Small intestine (tissue), 7 donors: Measurements from ENCODE around the gene MT1F. TPM values are rescaled to one million over a fixed set of nuclear protein-coding genes. Genes with fewer than 3 reads are reported as not detected.

Experiments
- DNase-seq, 2 donors: peaks; one replicate each; pipeline versions ENCODE4 v3.0.0 to v3.0.0-alpha.2; 2013
- FAIRE-seq: peaks from 2 replicates; lab custom pipeline; 2012; peaks lifted over from hg19 to GRCh38; lab: Jason Lieb, UNC
- H3K27ac ChIP-seq, 3 donors: one replicate each; pipeline ENCODE4 v1.5.1; 2013; ENCODE audit warnings: low read length in 2 of 3, mild to moderate bottlenecking in 2 of 3, control low read depth in 1 of 3, inconsistent platforms in 1 of 3, low read depth in 1 of 3, moderate library complexity in 1 of 3
- H3K27me3 ChIP-seq, 3 donors: one replicate each; pipeline ENCODE4 v1.6.1; 2013; ENCODE audit warnings: low read length in 3 of 3, inconsistent platforms in 1 of 3; ENCODE audit not compliant: control insufficient read depth in 3 of 3, insufficient read depth in 3 of 3
- H3K36me3 ChIP-seq, 3 donors: one replicate each; pipeline ENCODE4 v1.6.1; 2013; ENCODE audit warnings: low read length in 3 of 3, inconsistent platforms in 1 of 3, low read depth in 1 of 3, mild to moderate bottlenecking in 1 of 3, moderate library complexity in 1 of 3; ENCODE audit not compliant: control insufficient read depth in 3 of 3, insufficient read depth in 2 of 3
- H3K4me1 ChIP-seq, 3 donors: one replicate each; pipeline ENCODE4 v1.6.1; 2013; ENCODE audit warnings: low read length in 2 of 3, inconsistent platforms in 1 of 3, low read depth in 1 of 3, mild to moderate bottlenecking in 1 of 3, moderate library complexity in 1 of 3; ENCODE audit not compliant: control insufficient read depth in 3 of 3, insufficient read depth in 2 of 3
- H3K4me3 ChIP-seq, 3 donors: one replicate each; pipeline ENCODE4 v1.5.1; 2013; ENCODE audit warnings: low read length in 3 of 3, control low read depth in 1 of 3, inconsistent platforms in 1 of 3, low read depth in 1 of 3, mild to moderate bottlenecking in 1 of 3, moderate library complexity in 1 of 3
- H3K9me3 ChIP-seq, 2 donors: one replicate each; pipeline ENCODE4 v1.6.1; 2013; ENCODE audit warnings: low read depth in 1 of 2, low read length in 1 of 2; ENCODE audit not compliant: control insufficient read depth in 2 of 2, insufficient read depth in 1 of 2
- WGBS, 3 donors: extraction: QIAGEN DNeasy Blood & Tissue Kit; methylation state at CpG; one replicate each; pipeline ENCODE4 v1.1.7; 2013; 5-methylcytosine and 5-hydroxymethylcytosine counted together
- polyA plus RNA-seq, 4 donors: library from polyadenylated mRNA; stranded (reverse) in 3 of 4; unstranded in 1 of 4; fragments of 200-250 nt in 3 of 4; fragments of 120-200 nt in 1 of 4; gene quantifications; one replicate each; pipeline versions ENCODE4 v1.2.1 to v1.2.3, GENCODE V29; 2013
- donor health status: healthy with polysubstance abuse.
- donor health status: control.
- donor health status: control.
- donor health status: Bipolar disorder and iron deficiency.
- donor health status: healthy.

The MT1F gene
- polyA plus RNA-seq, 4 donors: 13.4 to 189 (median 29.1) TPM

GRCh38 chr16:56643833-56644232 is 13.9 kb upstream of the MT1F start:
- Histone ChIP-seq H3K4me3 (peak overlapping the region in 1 of 3 donors; percentile 21), H3K9me3 (no peaks in the 10 kb centered on the region), H3K4me1 (peaks cover 2 to 28% (median 4%) of the 10 kb centered on the region in 3 donors), H3K27me3 (peaks cover 0 to 56% (median 10%) of the 10 kb centered on the region in 3 donors), H3K27ac (no peak overlapping the region), H3K36me3 (no peaks in the 10 kb centered on the region)
- no peak for DNase-seq
- 34 to 42% (median 41%) methylated on average over 5 of the region's 5 CpGs for WGBS, 3 donors
- FAIRE-seq: no peak

- H3K27ac ChIP-seq: no peak overlapping the region
- H3K9me3 ChIP-seq: no peaks in the 10 kb centered on the region
- DNase-seq (no peak), FAIRE-seq (no peak)
- H3K36me3 ChIP-seq: no peaks in the 10 kb centered on the region
- no peak overlapping the region for H3K4me3 ChIP-seq
- 78 to 92% (median 89%) methylated on average over 1 of the region's 1 CpG for WGBS, 3 donors
- peaks cover 0 to 33% (median 4%) of the 10 kb centered on the region in 3 donors for H3K4me1 ChIP-seq
- H3K27me3 ChIP-seq: peaks cover 0 to 41% (median 5%) of the 10 kb centered on the region in 3 donors
Observed at GRCh38 chr16:56645311-56645710, 12.4 kb upstream of the MT1F start.

- H3K9me3 ChIP-seq: no peaks in the 10 kb centered on the region
- H3K4me3 ChIP-seq: no peak overlapping the region
- H3K27me3 ChIP-seq: peaks cover 0 to 36% (median 5%) of the 10 kb centered on the region in 3 donors
- DNase-seq (no peak), FAIRE-seq (no peak)
- H3K36me3 ChIP-seq: no peaks in the 10 kb centered on the region
- peaks cover 0 to 33% (median 4%) of the 10 kb centered on the region in 3 donors for H3K4me1 ChIP-seq
- no peak overlapping the region for H3K27ac ChIP-seq
- 0% methylated on average over 1 of the region's 1 CpG for WGBS, 3 donors
Observed at GRCh38 chr16:56645838-56646237, 11.9 kb upstream of the MT1F start.

GRCh38 chr16:56647641-56648431 is 9.9 kb upstream of the MT1F start:
- DNase-seq (peak; percentile 69 to 75), FAIRE-seq (no peak)
- Histone ChIP-seq H3K4me1 (peaks cover 0 to 35% (median 4%) of the 10 kb centered on the region in 3 donors), H3K36me3 (no peaks in the 10 kb centered on the region), H3K27ac (peak overlapping the region in 1 of 3 donors; percentile 34), H3K27me3 (peaks cover 0 to 23% (median 5%) of the 10 kb centered on the region in 3 donors), H3K4me3 (no peak overlapping the region), H3K9me3 (no peaks in the 10 kb centered on the region)
- WGBS, 3 donors: 9 to 24% (median 22%) methylated on average over 29 to 33 of the region's 33 CpGs

GRCh38 chr16:56649271-56649670 is 8.5 kb upstream of the MT1F start:
- H3K27ac ChIP-seq: no peak overlapping the region
- no peak for FAIRE-seq
- H3K27me3 ChIP-seq: peaks cover 0 to 11% (median 5%) of the 10 kb centered on the region in 3 donors
- WGBS, 3 donors: 84 to 95% (median 90%) methylated on average over 2 of the region's 2 CpGs
- no peaks in the 10 kb centered on the region for H3K9me3 ChIP-seq
- H3K4me1 ChIP-seq: peaks cover 0 to 22% (median 0%) of the 10 kb centered on the region in 3 donors
- H3K36me3 ChIP-seq: no peaks in the 10 kb centered on the region
- H3K4me3 ChIP-seq: no peak overlapping the region
- no peak for DNase-seq

GRCh38 chr16:56649820-56650219 is 7.9 kb upstream of the MT1F start:
- Histone ChIP-seq H3K27ac (no peak overlapping the region), H3K9me3 (no peaks in the 10 kb centered on the region), H3K36me3 (no peaks in the 10 kb centered on the region), H3K27me3 (peaks cover 0 to 6% (median 5%) of the 10 kb centered on the region in 3 donors), H3K4me3 (no peak overlapping the region), H3K4me1 (peaks cover 0 to 21% (median 0%) of the 10 kb centered on the region in 3 donors)
- DNase-seq: peak; percentile 32 to 76
- no peak for FAIRE-seq
- WGBS, 3 donors: 52 to 63% (median 62%) methylated on average over 3 of the region's 3 CpGs

GRCh38 chr16:56651586-56651985 is 6.2 kb upstream of the MT1F start, which contains the start of gene MT1B:
MT1B (plus strand) TSS chr16:56651886; CDS start chr16:56651954, 68 bp downstream.
- no peak within 1 kb of the TSS for H3K4me3 ChIP-seq
- no peak within 1 kb of the TSS for H3K27ac ChIP-seq
- no peaks in the 10 kb centered on the region for H3K9me3 ChIP-seq
- no peaks in the 10 kb centered on the region for H3K36me3 ChIP-seq
- 64 to 69% (median 69%) methylated on average over 7 of the region's 7 CpGs for WGBS, 3 donors
- peaks cover 0 to 5% (median 0%) of the 10 kb centered on the region in 3 donors for H3K27me3 ChIP-seq
- H3K4me1 ChIP-seq: peaks cover 0 to 21% (median 0%) of the 10 kb centered on the region in 3 donors
- FAIRE-seq (no peak), DNase-seq (no peak)

GRCh38 chr16:56652600-56652999 is 5.2 kb upstream of the MT1F start:
- no peak overlapping the region for H3K27ac ChIP-seq
- DNase-seq (no peak), FAIRE-seq (no peak)
- H3K4me1 ChIP-seq: peaks cover 0 to 21% (median 0%) of the 10 kb centered on the region in 3 donors
- peaks cover 0 to 5% (median 0%) of the 10 kb centered on the region in 3 donors for H3K27me3 ChIP-seq
- WGBS, 3 donors: 44 to 73% (median 62%) methylated on average over 1 of the region's 1 CpG
- no peaks in the 10 kb centered on the region for H3K36me3 ChIP-seq
- no peak overlapping the region for H3K4me3 ChIP-seq
- no peaks in the 10 kb centered on the region for H3K9me3 ChIP-seq
